ENCODE results near the gene CASP8.
"Not testable (repeated sequence)": the region's sequence is repeated elsewhere in the genome, so short reads cannot be mapped to it uniquely, and the experiment has no call there.

The CASP8 gene

DNA sequence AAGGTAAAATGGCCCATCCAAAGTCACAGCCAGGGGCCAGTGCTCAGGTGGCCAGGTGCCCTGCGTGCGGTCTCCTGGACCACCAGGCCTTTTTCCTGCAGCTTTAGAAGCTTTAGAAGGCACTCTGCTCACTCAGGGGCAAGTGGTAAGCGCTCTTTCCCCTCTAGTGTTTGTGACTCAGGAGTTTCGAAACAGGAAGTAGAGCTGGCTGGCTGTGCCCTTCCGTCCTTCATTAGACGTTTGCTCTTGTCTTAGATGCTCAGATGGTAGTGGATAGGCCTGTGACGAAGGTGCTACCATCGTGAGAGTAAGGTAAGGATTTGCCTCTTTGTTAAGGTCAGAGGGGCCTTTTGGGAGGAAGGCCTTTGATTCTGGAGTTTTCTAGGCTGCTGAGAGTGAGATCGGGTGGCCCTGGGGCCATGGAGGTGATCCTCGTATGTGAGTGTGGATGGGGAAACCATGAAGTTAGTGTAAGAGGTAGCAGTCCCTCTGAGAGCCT is at the start of gene CASP8:
Gene CASP8 (plus strand): TSS at position 235 of the 499 bp plus-strand sequence. CDS start 5,951 bp downstream, outside the sequence.
- no peak for DNase-seq

DNA sequence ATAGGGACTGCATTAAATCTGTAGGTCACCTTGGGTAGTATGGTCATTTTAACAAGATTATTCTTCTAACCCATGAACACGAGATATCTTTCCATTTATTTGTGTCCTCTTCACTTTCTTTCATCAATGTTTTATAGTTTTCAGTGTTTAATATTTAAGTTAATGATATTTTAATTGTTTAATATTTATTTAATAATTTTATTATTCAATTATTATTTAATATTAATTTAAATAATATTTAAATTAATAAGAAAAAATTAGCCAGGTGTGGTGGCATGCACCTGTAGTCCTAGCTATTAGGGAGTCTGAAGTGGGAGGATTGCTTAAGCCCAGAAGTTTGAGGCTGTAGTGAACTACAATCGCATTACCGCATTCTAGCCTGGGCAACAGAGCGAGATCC is 44.4 kb upstream of the CASP8 start:
- DNase-seq, result no peak

DNA sequence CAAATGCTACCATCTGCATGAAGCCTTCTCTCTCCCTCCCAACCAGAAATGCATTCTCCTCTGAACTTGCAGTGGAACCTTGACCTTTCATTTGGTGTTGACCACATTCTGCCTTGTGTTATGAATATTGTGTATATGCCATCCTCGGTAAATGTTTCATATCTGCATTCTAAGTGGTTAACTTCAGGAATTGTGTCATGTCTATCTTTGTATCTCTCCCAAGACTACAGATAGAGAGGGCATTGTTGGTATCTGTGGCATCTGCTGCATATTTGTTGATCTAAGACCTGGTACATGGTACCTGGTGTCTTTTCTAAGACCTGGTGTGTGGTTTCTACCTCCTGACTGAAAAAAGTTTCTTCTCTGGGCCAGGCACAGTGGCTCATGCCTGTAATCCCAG is 43.4 kb upstream of the CASP8 start:
- DNase-seq, result no peak

DNA sequence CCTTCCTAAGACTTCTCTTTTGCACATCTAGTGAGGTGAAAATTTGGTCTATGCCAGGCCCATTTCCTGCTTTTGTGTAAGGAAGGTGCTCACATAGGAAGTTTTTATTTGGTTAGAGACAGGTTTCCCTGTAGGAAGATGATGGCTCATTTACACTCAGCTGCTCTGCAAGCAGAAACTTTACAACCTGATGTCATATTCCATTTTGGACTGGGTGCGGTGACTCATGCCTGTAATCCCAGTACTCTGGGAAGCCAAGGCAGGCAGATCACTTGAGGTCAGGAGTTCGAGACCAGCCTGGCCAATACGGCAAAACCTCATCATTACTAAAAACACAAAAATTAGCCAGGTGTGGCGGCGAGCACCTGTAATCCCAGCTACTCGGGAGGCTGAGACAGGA is 41.6 kb upstream of the CASP8 start:
- no peak for DNase-seq

DNA sequence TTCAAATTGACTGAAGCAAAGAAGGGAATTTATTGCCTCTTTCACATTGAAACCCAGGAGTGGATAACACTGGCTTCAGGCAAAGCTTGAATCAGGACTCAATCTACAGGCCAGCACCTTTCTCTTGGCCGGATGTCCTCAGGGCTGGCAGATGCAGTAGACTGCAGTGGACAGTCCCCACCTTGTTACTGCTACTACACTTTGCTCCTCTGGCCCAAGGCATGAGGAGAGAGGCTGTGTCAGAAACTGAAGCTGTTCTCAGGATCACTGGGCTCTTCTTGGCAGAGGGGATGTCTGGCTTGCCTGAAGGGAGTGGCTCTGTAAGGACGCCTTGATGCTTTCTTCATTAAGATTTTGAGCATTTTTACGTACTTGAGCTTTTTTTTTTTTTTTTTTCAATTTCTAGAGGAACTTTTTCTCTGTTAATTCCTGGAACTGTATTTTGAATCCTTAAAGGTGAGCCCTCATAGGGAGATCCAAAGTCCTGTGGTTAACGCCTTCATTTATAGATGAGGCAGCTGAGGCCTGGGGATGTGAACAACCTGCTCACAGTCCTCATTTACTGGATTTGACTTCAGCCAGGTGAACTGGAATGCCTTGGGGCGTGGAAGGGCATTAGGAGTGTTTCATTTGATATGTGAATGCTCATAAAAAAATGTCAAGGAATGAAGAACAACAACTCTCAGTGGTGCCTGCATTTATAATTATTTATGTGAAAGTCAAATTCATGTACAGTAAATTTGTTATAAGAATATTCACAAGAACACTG is 40.8 kb upstream of the CASP8 start:
- DNase-seq, result no peak

DNA sequence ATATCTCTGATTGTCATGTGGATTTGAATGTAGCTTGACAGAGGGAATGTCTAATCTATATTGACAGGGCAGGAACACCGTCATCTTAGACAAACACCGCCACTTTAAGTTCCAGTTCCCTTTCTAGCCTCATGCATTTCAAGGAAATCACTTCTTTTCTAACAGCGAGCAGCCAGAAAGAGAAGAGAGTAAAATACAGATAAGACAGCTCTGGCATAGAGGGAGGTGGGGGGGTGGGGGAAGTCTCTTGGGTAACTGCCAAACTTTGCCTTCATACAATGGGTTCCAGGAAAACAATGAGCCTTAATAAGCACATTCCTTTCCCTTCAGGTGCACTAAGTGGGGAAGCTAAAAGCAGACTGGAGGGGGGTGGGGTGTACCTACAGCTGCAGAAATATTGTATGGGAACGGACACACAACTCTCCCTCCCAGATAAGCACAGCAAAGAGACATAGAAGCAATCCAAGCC is 40.2 kb upstream of the CASP8 start:
- peak; percentile 49 for DNase-seq

DNA sequence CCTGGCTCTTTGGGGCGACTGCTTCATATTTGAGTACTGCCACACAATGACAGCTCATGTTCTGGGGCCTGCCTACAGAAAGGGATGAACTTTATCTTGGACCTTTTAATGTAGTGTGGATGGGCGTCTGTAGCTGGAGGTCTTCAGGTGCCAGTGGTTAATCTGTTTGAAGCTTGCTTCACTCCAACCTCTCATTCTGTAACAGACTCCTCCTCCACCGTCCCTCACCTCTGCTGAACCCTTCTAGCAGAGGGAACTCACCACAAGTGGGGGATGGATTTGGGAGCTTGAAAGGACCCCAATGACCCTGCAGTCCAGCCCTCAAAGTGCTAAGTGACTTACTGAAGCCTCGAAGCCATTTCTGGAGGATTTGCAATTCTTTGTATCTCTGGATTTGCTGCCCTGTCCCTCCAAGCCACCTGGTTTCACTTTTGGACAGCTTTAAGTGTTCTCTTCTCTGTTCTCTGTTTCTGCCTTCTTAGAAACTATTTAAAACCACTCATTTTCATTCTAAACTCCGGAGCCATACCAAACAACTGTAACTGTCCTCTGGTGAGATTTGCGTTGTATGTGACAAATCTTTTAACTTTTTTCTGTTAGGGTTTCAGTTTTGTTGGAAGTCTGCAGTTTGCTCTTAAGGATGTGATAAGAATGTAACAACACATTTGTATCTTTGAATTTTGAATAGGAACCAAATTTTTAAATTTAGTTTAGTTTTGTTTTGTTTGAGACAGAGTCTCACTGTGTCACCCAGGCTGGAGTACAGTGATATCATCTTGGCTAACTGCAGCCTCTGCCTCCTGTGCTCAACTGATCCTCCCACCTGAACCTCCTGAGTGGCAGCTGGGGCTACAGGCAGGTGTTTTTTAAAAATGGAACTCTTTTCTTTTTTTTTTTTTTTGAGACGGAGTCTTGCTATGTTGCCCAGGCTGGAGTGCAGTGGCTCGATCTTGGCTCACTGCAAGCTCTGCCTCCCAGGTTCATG is 37.0 kb upstream of the CASP8 start:
- DNase-seq, result no peak

DNA sequence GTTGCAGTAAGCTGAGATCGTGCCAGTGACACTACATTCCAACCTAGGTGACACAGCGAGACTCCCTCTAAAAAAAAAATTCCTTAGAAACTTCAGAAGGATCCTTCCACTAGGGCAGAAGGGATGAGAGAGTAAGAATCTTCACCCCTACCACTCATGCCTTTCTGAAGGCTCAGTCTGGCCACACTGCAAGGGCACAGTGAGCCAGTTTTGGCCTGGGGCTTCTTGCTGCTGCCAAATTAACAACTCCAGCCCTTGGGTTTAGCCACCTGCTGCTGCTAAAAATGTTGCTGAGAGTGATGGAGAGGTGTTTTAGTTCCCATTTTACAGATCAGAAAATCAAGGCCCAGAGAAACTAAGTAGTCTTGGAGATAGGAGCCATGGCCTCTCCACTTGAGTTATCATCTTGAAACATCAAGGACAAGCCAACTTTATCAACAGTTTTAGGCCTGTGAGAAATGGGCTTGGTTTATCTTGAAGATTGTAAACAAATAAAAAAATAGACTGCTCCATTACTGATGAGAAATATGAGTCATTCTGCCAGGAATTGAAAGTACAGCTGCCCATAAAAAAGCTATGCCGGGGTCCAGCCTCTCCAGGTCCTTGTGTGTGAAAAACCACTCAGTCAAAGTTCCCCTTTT is 31.9 kb upstream of the CASP8 start:
- no peak for DNase-seq

DNA sequence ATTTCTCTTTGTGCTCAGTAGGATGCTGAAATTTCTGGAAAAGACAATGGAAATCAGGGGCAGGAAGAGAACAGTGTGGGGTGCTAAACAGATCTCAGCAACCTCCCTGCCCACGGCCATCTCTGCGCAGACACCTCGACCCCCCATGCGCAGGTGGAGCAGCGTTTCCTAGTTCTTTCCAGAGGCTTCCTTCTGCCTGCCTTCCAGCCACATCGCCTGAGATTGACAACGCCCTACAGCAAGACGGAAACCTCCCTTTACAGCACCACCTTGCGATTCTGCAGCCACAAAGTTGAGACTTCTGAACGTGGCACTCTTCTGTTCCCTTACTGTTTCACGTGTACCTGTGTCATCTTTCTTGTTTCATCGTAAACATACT is 31.4 kb upstream of the CASP8 start:
- no peak for DNase-seq

DNA sequence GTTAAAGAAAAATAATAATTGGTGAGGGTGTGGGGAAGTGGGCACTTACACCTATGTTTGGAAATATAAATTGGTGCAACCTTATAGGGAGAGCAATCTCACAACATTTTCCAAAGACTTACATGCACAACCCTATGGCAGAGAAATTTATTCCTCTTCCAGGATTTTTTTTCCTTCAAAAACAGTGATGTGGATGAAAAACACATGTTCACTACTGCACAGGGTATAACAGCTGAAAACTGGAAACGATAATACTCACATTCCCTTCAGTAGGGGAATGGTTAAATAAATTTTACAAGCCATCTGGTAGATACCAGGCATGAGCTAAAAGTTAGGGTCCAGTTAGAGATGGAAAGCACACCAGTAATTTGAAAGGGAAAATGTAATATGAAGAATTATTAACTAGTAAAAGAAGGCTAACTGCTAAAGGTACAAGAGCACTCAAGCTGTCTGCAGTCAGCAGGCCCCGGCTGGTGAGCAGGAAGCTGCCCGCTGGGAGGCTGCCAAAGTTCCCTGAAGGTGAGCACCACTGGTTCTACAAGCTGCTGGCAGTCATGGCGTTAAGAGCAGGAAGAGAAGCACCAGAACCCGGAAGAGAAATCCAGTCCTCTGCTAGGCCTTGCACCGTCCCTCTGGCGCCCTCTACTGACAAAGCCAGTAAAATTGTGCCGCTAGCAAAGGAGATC is 28.4 kb upstream of the CASP8 start:
- DNase-seq, result peak; percentile 95

DNA sequence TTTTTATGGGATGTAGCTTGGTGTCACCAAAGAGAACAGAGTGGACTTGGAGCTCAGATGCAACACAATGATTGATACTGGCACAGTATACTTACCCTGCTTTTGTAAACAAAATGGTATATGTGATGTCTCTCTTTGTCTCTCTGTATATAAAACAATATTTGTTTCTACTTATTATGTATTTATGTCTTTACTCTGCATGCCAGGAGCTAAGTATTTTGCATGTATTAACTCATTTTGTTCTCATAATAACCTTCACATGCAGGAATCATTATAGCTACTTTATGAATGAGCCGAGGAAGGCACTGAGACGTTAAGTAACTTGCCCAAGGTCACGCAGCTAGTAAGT is 27.9 kb upstream of the CASP8 start:
- no peak for DNase-seq

DNA sequence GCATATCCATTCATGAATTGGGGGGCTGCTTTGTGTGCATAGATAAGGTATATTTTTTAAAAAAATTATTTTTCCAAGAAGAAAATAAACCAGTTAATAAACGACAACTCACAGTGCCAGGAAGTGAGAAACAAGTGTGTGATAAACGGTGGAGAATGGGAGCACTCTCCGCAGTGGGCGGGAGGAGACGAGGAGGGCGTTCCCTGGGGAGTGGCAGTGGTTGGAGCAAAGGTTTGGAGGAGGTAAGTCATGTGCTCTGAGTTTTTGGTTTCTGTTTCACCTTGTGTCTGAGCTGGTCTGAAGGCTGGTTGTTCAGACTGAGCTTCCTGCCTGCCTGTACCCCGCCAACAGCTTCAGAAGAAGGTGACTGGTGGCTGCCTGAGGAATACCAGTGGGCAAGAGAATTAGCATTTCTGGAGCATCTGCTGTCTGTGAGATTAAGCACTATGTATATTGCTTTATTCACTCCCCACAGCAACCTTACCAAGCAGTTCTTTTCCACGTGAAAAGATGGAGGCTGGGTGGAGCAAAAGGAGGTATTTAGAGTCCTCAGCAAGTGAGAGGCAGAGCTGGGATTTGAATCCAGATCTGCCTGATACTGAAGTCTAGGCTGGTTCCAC is 27.0 kb upstream of the CASP8 start:
- DNase-seq, result peak; percentile 94

DNA sequence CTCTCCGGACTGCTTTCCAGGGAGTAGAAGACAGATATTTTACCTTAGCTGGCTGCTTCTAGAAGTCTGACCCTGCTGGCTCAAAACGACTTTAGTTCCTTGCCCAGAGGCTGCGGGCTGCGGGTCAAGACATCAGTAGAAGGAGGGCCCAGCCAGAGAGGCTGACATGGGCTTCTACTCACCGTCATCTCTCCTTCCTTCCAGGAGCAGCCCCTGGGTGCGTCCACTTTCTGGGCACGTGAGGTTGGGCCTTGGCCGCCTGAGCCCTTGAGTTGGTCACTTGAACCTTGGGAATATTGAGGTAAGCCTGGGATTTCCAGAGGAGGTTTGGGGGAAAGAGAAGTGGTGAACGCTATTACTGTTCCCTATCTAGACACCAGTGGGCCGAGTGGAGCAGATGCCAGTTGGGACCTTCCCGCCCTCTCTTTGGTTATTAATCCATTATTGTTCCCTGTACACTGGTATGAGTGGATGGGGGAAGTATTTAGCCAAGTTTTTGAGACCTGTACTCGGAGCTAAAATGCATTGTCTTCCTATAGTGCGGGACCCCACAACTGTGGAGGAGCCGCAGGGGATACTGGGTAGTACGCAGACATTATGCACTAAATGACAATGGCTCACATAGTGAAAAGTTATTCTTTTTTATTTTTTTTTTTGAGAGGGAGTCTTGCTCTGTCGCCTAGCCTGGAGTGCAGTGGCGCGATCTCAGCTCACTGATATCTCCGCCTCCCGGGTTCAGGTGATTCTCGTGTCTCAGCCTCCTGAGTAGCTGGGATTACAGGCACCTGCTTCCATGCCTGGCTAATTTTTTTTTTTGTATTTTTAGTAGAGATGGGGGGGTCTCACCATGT is 26.3 kb upstream of the CASP8 start:
- no peak for DNase-seq

DNA sequence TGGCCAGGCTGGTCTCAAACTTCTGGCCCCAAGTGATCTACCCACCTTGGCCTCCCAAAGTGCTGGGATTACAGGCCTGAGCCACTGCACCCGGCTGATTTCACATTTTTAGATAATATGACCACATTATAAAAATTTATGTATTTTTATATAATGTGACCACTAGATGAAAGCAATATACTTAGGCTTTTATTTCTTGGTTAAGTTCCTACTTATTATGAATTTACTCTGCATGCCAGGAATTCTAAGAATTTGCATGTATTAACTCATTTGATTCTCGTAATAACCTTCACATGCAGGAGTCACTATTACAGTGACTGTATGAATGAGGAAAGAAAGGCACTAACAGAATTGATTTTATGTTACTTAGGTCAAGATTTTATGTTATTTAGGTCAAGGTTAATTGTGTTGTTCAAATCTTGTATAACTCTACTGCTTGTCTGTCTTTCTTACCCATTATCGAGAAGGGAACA is 25.6 kb upstream of the CASP8 start:
- no peak for DNase-seq

DNA sequence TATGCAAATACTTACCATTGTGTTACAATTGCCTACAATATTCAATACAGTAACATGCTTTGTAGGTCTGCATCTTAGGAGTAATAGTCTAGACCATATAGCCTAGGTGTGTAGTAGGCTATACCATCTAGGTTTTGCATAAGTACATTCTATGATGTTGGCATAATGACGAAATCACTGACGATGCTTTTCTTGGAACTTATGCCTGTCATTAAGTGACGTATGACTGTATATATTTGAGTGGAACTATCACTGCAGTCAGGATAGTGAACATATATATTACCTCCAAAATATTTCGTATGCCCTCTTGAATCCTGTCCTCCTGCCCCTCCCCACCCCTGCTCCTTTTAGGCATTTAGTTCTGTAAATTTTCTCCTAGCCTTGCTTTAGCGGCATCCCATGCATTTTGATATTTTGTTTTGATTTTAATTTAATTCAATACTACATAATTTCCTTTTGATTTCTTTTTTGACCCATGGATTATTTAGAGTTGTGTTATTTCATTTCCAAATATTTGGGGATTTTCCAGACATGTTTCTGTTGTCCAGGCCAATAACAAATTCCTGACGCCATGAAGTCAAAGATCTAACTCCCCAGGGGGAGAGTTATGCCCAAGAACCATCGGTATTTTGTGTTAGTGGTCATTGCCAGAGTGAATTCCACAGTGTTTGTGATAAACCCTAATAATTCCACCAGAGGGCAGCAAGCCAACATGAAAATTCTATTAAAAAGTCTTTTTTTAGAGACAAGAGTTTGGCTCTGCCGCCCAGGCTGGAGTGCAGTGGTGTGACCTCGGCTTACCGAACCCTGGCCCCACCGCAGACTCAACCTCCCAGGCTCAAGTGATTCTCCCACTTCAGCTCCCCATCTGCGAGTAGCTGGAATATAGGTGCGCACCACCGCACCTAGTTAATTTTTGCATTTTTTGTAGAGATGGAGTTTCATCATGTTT is 24.2 kb upstream of the CASP8 start:
- DNase-seq, result peak; percentile 43

DNA sequence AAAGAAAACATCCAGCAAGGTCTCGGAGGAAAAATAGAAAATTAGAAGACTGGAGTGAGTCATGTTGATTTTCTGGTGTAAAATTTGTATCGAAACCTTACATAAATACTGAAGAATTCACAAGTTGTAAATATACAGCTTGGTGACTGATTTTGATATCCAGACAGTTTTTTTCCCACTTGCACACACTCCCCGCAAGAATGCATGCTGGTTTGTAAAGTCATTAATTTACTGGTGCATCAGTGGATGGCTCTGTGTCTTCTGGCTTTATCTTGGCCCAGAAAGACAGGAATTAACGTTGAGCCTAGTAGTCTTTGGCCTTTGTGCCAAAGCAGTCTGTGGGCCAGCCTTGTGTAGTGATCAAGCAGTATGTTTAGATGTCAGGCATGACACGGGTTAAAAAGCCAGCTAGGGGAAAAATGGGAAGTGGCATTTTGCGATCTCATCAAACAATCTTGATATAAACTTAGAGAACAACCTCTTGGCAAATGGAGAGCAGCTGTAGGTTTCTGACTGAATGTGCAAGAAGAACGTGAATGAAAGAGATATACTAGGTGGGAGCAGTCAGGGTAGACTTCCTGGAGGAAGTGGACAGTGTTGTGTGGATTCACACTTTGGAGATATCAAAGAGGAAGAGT is 22.7 kb upstream of the CASP8 start:
- DNase-seq, result no peak

DNA sequence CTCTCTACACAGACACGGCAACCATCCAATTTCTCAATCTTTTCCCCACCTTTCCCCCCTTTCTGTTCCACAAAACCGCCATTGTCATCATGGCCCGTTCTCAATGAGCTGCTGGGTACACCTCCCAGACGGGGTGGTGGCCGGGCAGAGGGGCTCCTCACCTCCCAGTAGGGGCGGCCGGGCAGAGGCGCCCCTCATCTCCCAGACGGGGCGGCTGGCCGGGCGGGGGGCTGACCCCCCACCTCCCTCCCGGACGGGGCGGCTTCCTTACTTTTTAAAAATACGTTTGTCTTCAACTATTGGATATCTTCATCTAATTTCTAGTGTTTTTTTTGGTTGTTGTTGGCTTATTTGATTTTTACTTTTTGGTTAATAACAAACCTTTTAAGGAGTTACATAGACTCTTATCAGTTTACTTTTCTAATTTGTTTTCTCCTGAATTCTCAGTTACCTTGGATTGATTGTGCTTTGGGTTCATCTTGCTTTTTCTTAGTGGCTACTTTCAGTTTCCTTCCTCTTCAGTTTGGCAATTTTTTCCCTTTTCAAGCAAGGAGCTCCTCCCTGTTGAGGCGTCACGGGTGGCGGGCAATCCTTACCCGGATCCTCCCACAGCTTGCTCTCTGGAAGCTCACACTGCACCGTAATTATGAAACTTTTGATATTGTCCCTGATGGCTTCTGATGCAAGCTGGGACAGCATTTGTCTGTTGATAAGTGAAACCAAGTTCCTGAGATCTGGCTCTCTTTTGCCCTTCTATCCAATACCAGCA is 21.0 kb upstream of the CASP8 start:
- not testable (repeated sequence) for DNase-seq

DNA sequence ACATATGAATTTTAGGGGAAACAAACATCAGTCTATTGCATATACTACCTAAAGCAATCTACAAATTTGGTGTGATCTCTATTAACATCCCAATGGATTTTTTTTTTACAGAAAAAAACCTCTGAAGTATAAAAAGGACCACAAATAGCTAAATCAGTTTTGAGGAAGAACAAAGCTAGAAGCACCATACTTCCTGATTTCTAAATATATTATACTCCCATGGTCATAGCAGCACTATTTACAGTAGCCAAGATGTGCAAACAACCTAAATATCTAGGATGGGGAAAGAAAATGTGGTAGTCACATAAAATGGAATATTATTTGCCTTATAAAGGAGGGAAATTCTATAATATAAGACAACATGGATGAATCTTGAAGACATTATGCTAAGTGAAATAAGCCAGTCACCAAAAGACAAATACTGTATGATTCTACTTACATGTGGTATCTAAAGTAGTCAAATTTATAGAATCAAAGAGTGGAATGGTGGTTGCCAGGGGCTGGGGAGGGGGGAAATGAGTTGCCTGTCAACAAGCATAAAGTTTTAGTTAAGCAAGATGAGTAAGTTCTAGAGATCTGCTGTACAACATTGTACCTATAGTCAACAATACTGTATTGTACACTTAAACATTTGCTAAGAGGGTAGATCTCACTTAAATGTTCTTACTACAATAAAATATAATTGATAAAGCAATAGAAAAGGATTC is 17.6 kb upstream of the CASP8 start:
- no peak for DNase-seq
